ACC112 (cell line): ENCODE measurements around the gene CACNA1B.
"Not testable (repeated sequence)": the region's sequence is repeated elsewhere in the genome, so short reads cannot be mapped to it uniquely, and the experiment has no call there.

ENCODE experiments used
- H2AFZ ChIP-seq: fragments of 200-600 bp; sonication (generic); one replicate; pipeline ENCODE4 v1.6.0; 2017; ENCODE audit warnings: antibody characterized with exemption, low read length; ENCODE audit not compliant: unreplicated experiment
- H3K27ac ChIP-seq: fragments of 200-600 bp; sonication (generic); 2 replicates; pipeline ENCODE4 v1.5.1; 2014; ENCODE audit warnings: low read depth, mild to moderate bottlenecking, antibody characterized with exemption, low read length, moderate library complexity
- H3K27me3 ChIP-seq: fragments of 200-600 bp; sonication (generic); 2 replicates; pipeline ENCODE4 v1.6.1; 2014; ENCODE audit warnings: mild to moderate bottlenecking, antibody characterized with exemption, low read length, moderate library complexity, mixed read lengths; ENCODE audit not compliant: insufficient read depth
- H3K36me3 ChIP-seq: fragments of 200-600 bp; sonication (generic); 2 replicates; pipeline ENCODE4 v1.6.1; 2016; ENCODE audit warnings: mild to moderate bottlenecking, antibody characterized with exemption, low read length, moderate library complexity, mixed read lengths; ENCODE audit not compliant: insufficient read depth
- H3K4me1 ChIP-seq: fragments of 200-600 bp; sonication (generic); one replicate; pipeline ENCODE4 v1.6.1; 2016; ENCODE audit warnings: low read length, mixed read lengths; ENCODE audit not compliant: insufficient read depth, unreplicated experiment, control insufficient read depth
- H3K4me3 ChIP-seq: fragments of 200-600 bp; sonication (generic); 2 replicates; pipeline ENCODE4 v1.5.1; 2014; ENCODE audit warnings: mild to moderate bottlenecking, low read depth, low read length
- H3K79me2 ChIP-seq: fragments of 200-600 bp; sonication (generic); one replicate; pipeline ENCODE4 v1.6.0; 2016; ENCODE audit warnings: low read length; ENCODE audit not compliant: control insufficient read depth, unreplicated experiment, insufficient read depth

Gene CACNA1B

DNA sequence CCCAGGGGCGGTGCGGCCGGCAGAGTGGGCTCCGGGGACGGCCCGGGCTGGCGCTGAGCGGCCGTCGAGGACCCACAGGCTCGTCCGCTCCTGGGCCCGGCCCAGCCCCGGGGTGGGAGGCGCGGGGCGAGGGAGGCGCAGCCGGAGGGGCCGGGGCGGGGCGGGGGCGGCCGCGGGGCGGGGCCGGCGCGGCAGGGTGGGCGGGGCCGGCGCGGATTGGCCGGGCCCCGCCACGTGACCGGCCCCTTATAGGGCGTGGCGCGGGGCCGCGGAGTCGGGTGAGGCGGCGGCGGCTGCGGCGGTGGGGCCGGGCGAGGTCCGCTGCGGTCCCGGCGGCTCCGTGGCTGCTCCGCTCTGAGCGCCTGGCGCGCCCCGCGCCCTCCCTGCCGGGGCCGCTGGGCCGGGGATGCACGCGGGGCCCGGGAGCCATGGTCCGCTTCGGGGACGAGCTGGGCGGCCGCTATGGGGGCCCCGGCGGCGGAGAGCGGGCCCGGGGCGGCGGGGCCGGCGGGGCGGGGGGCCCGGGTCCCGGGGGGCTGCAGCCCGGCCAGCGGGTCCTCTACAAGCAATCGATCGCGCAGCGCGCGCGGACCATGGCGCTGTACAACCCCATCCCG lies at the start of gene CACNA1B:
Gene CACNA1B, plus strand, starts transcription at position 277 of the 617 bp plus-strand sequence. Its CDS starts 152 bp downstream, at position 429.
- H3K4me3 ChIP-seq, H3K79me2 ChIP-seq, H2AFZ ChIP-seq: not testable (repeated sequence)

GRCh38 chr9:137827908-137828526 lies 49.6 kb upstream of the CACNA1B start:
- Histone ChIP-seq H3K4me1 (no peaks in the 10 kb centered on the region), H3K27me3 (no peaks in the 10 kb centered on the region), H3K79me2 (no peaks in the 10 kb centered on the region), H3K27ac (no peak overlapping the region), H3K4me3 (no peak overlapping the region), H2AFZ (no peak overlapping the region), H3K36me3 (peaks cover 32% of the 10 kb centered on the region)

More for the DNA sequence above, at the start of gene CACNA1B:
- H3K4me1 ChIP-seq, H3K36me3 ChIP-seq, H3K27ac ChIP-seq: not testable (repeated sequence)
- H3K27me3 ChIP-seq, result peaks cover 32% of the 10 kb centered on the region; the same call in 1 of the 2 replicates

- Histone ChIP-seq H2AFZ (no peak overlapping the region), H3K27me3 (no peaks in the 10 kb centered on the region), H3K36me3 (peaks cover 32% of the 10 kb centered on the region), H3K79me2 (no peaks in the 10 kb centered on the region), H3K4me3 (no peak overlapping the region), H3K27ac (no peak overlapping the region), H3K4me1 (no peaks in the 10 kb centered on the region)
Observed at GRCh38 chr9:137828527-137829259, 48.9 kb upstream of the CACNA1B start.

DNA sequence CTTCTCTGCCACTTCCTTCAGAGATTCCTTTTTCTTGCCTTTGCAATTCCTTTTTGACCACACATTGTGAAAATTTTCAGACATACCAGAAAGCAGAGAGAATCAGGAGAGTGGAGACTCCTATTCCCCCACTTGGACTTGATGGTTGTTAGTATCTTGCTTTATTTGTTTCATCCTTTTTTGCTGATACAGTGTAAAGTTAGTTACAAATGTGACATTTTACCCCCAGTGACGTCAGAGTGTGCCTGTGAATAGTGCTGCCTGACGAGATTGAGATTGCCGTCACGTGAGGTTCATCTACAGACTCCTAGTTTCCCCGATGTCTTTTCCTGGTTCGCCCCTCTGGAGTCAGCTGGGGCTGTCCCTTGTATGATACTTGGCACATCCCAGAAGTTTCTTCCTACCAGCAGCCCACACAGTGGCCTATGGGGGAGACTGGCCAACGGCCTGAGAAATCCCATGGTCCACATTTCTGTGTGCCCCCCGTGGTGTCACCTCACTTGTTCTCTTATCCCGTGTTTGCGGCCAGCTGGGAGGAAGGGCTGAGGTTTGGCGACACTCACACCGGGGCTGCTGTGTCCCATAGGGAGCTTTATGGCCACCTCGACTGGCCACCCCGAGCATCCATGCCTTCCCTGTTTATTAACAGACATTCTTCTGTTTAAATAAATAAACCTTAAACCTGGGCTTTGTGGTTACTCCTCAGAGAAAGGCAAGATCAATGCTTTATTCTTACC lies 48.2 kb upstream of the CACNA1B start:
- H3K4me1 ChIP-seq, result no peaks in the 10 kb centered on the region
- H3K27ac ChIP-seq, result no peak overlapping the region
- H3K4me3 ChIP-seq, result no peak overlapping the region
- peaks cover 32% of the 10 kb centered on the region for H3K36me3 ChIP-seq
- H2AFZ ChIP-seq, result no peak overlapping the region
- H3K79me2 ChIP-seq, result no peaks in the 10 kb centered on the region
- no peaks in the 10 kb centered on the region for H3K27me3 ChIP-seq

DNA sequence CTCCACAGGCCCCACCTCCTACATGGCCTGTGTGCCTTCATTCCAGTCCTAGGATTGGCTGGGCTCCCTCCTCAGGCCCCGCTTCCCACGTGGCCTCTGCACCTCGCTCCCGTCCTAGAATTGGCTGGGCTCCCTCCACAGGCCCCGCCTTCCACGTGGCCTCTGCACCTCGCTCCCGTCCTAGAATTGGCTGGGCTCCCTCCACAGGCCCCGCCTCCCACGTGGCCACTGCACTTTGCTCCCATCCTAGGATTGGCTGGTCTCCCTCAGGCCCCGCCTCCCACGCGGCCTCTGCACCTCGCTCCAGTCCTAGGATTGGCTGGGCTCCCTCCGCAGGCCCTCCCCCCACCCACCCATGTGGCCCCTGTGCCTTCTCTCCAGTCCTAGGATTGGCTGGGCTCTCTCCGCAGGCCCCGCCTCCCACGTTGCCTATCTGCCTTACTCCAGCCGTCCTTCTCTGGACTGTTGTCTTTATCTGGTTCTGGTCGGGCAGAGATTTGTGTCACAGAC lies 45.3 kb upstream of the CACNA1B start:
- Histone ChIP-seq H3K4me3 (no peak overlapping the region), H3K27ac (no peak overlapping the region), H3K79me2 (no peaks in the 10 kb centered on the region), H3K27me3 (no peaks in the 10 kb centered on the region), H3K36me3 (peaks cover 21% of the 10 kb centered on the region), H3K4me1 (no peaks in the 10 kb centered on the region), H2AFZ (no peak overlapping the region)

DNA sequence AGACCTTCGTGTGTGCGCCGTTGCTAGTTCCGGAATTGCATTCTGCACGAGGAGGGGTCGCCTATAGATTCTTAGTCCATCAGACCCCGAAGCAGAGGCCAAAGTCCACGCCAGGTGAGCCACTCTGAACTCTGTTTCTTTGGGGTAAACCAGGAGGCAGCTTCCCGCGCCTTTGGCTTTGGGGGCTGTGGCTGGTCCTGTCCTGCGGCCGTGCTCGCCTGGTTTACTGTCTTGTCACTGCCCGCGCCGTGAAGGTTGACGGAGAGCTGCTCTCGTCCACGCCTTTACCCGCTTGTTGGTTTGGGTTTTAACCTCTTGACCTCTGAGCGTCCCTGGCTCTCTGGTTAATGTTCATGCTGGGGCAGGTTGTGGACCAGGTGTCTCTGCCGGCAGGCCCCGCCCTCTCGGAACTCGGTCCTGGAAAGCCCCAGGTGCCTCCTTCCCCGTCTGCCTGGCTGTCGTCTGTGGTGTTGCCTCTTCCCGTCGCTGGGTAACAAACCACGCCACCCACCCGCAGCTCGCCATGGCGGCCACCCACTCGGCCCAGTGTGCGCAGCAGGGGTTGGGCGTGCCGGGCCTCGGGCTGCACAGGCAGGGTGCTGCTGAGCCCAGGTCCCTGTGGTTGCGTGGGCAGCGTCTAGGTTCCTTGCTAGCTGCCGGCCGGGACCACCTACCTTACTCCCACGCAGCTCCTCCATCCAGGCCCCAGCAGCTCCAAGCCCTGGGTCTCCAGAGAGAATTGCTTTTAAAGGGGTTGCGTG lies 44.6 kb upstream of the CACNA1B start:
- H3K27ac ChIP-seq, result no peak overlapping the region
- no peaks in the 10 kb centered on the region for H3K79me2 ChIP-seq
- peaks cover 21% of the 10 kb centered on the region for H3K36me3 ChIP-seq
- H2AFZ ChIP-seq, result no peak overlapping the region
- H3K27me3 ChIP-seq, result no peaks in the 10 kb centered on the region
- no peak overlapping the region for H3K4me3 ChIP-seq
- H3K4me1 ChIP-seq, result no peaks in the 10 kb centered on the region

- Histone ChIP-seq H3K4me3 (no peak overlapping the region), H3K79me2 (no peaks in the 10 kb centered on the region), H3K27ac (no peak overlapping the region), H2AFZ (no peak overlapping the region), H3K36me3 (peaks cover 21% of the 10 kb centered on the region), H3K27me3 (no peaks in the 10 kb centered on the region), H3K4me1 (no peaks in the 10 kb centered on the region)
Observed at GRCh38 chr9:137833721-137834613, 43.6 kb upstream of the CACNA1B start.

GRCh38 chr9:137834846-137835546 lies 42.6 kb upstream of the CACNA1B start:
- no peak overlapping the region for H3K27ac ChIP-seq
- no peak overlapping the region for H2AFZ ChIP-seq
- no peak overlapping the region for H3K4me3 ChIP-seq
- H3K36me3 ChIP-seq, result peaks cover 21% of the 10 kb centered on the region
- H3K4me1 ChIP-seq, result no peaks in the 10 kb centered on the region
- no peaks in the 10 kb centered on the region for H3K27me3 ChIP-seq
- no peaks in the 10 kb centered on the region for H3K79me2 ChIP-seq
